Smooth muscle cell (in vitro differentiated cells): Measurements from ENCODE around the gene HOXB3. TPM values are rescaled to one million over a fixed set of nuclear protein-coding genes. Genes with fewer than 3 reads are reported as not detected.

ENCODE experiments used
- DNase-seq: peaks from one replicate; lab custom pipeline; 2025; ENCODE audit not compliant: unreplicated experiment; lab: John Stamatoyannopoulos, UW
- H2AFZ ChIP-seq: fragments of 200-600 bp; sonication (generic); 2 replicates; pipeline ENCODE4 v1.6.0; 2016; ENCODE audit warnings: antibody characterized with exemption, low read depth, mild to moderate bottlenecking
- H3F3A ChIP-seq: fragments of 200-600 bp; sonication (generic); 2 replicates; pipeline ENCODE4 v1.6.0; 2017; ENCODE audit warnings: antibody characterized with exemption, low read depth
- H3K27ac ChIP-seq: fragments of 200-600 bp; sonication (generic); 2 replicates; pipeline ENCODE4 v1.5.1; 2016; ENCODE audit warnings: low read depth, mild to moderate bottlenecking
- H3K27me3 ChIP-seq: fragments of 200-600 bp; sonication (generic); 2 replicates; pipeline ENCODE4 v1.6.1; 2016; ENCODE audit warnings: low read depth, mild to moderate bottlenecking
- H3K36me3 ChIP-seq: fragments of 200-600 bp; sonication (generic); 2 replicates; pipeline ENCODE4 v1.5.1; 2016; ENCODE audit warnings: low read depth
- H3K4me1 ChIP-seq: fragments of 200-600 bp; sonication (generic); 2 replicates; pipeline ENCODE4 v1.5.1; 2016; ENCODE audit warnings: low read depth
- H3K4me2 ChIP-seq: fragments of 200-600 bp; sonication (generic); 2 replicates; pipeline ENCODE4 v1.6.0; 2016; ENCODE audit warnings: mild to moderate bottlenecking
- H3K4me3 ChIP-seq: fragments of 200-600 bp; sonication (generic); 2 replicates; pipeline ENCODE4 v1.5.1; 2016; ENCODE audit warnings: mild to moderate bottlenecking
- H3K79me2 ChIP-seq: fragments of 200-600 bp; sonication (generic); 2 replicates; pipeline ENCODE4 v1.6.0; 2016; ENCODE audit warnings: low read depth, mild to moderate bottlenecking
- H3K9ac ChIP-seq: fragments of 200-600 bp; sonication (generic); 2 replicates; pipeline ENCODE4 v1.6.0; 2016; ENCODE audit warnings: low read depth
- H3K9me3 ChIP-seq: fragments of 200-600 bp; sonication (generic); replicated peaks from 2 replicates; pipeline ENCODE4 v1.5.1; 2016; ENCODE audit warnings: low read depth
- H4K20me1 ChIP-seq: fragments of 200-600 bp; sonication (generic); 2 replicates; pipeline ENCODE4 v1.6.0; 2016; ENCODE audit warnings: low read depth
- WGBS: methylation state at CpG from one replicate; pipeline ENCODE4 v1.1.7; 2016; ENCODE audit warnings: low lambda C conversion rate; 5-methylcytosine and 5-hydroxymethylcytosine counted together
- polyA plus RNA-seq: library from polyadenylated mRNA; unstranded; fragments of >200 nt; fragmentation: Nextera tagmentation; extraction: Ambion mirVana; gene quantifications from 2 replicates; pipeline ENCODE4 v1.2.1, GENCODE V29; 2016
- total RNA-seq: library from RNA; depleted of rRNA; stranded (reverse); fragments of >200 nt; gene quantifications from 2 replicates; pipeline ENCODE4 v1.2.3, GENCODE V29; 2014
- TF ChIP-seq, protein P1 (sequence below): fragments of 200-600 bp; sonication (generic); IDR thresholded peaks from 2 replicates; pipeline ENCODE4 v1.5.1; 2017; ENCODE audit warnings: borderline replicate concordance, mild to moderate bottlenecking, antibody characterized with exemption; ENCODE audit not compliant: insufficient read depth, poor library complexity, severe bottlenecking

Gene HOXB3
- total and polyA plus RNA-seq, 2 experiments from 2014 or later, result 2.8 to 5.1 TPM

GRCh38 chr17:48550502-48551213, 39.4 kb downstream of the HOXB3 start:
- Histone ChIP-seq H3K36me3 (no peaks in the 10 kb centered on the region), H3K9me3 (no peaks in the 10 kb centered on the region), H3K4me3 (no peak overlapping the region), H3K79me2 (peaks cover 14% of the 10 kb centered on the region), H3K4me1 (no peaks in the 10 kb centered on the region), H3F3A (peaks cover 24% of the 10 kb centered on the region), H4K20me1 (peaks cover 28% of the 10 kb centered on the region), H3K27me3 (peaks cover 47% of the 10 kb centered on the region), H2AFZ (no peak overlapping the region), H3K9ac (no peak overlapping the region), H3K4me2 (peak overlapping the region; percentile 65), H3K27ac (no peak overlapping the region)
- TF ChIP-seq, protein P1, sequence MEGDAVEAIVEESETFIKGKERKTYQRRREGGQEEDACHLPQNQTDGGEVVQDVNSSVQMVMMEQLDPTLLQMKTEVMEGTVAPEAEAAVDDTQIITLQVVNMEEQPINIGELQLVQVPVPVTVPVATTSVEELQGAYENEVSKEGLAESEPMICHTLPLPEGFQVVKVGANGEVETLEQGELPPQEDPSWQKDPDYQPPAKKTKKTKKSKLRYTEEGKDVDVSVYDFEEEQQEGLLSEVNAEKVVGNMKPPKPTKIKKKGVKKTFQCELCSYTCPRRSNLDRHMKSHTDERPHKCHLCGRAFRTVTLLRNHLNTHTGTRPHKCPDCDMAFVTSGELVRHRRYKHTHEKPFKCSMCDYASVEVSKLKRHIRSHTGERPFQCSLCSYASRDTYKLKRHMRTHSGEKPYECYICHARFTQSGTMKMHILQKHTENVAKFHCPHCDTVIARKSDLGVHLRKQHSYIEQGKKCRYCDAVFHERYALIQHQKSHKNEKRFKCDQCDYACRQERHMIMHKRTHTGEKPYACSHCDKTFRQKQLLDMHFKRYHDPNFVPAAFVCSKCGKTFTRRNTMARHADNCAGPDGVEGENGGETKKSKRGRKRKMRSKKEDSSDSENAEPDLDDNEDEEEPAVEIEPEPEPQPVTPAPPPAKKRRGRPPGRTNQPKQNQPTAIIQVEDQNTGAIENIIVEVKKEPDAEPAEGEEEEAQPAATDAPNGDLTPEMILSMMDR, result no peak
- WGBS, result 41% methylated on average over 46 of the region's 70 CpGs
- no peak for DNase-seq

DNA sequence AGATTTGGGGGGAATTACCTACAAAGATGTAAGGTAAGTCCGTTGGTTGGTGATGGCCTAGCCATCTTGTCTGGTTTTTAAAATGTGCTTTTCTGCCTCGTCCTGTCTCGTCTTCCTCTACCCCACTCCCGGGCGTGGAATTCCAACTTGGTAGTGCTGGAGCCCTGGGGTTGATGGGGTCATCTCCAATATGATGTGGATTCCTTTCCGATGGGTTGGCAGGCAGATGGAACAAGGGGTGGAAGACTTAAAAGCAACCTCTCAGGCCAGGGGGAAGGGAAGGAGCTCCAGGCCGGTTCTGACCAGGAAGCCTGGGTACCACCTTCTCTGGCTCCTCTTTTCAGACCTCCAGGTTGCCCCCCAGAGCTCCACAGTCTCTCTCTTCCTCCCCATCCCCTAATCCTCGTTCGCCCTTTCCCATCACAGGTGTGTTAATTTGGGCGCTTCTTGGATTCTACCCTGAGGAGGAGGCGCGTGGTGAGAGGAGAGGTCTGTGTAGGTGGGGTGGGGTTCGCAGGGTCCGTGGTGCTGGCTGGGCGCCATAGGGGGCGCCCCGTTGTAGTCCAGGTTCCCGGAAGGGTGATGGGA, 40.0 kb downstream of the HOXB3 start:
- Histone ChIP-seq H3K79me2 (peaks cover 14% of the 10 kb centered on the region), H3K27ac (peak overlapping the region; percentile 93), H3F3A (peaks cover 30% of the 10 kb centered on the region), H3K9ac (no peak overlapping the region), H2AFZ (no peak overlapping the region), H3K4me3 (no peak overlapping the region), H3K4me1 (no peaks in the 10 kb centered on the region), H3K27me3 (peaks cover 41% of the 10 kb centered on the region), H3K4me2 (no peak overlapping the region), H3K9me3 (no peaks in the 10 kb centered on the region), H3K36me3 (no peaks in the 10 kb centered on the region), H4K20me1 (peaks cover 22% of the 10 kb centered on the region)
- TF ChIP-seq, protein P1, result peak; percentile 32
- 74% methylated on average over 18 of the region's 18 CpGs for WGBS
- no peak for DNase-seq

DNA sequence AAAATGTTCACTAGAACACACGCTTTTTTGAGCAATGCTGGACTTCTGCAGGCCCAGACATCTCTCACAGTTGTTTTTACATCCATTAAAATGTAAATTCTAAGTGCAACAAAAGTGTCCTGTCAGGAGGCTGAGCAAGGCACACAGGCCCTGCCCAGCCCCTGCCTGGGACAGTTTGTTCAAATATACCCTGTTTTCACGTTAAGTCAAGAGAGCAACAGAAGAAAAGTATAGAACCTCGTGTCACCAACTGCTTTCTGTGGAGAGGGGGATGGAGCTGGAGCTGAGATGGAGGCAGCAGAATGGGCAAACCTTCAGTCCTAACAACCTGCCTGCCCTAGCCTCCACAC, 40.8 kb downstream of the HOXB3 start:
- peaks cover 10% of the 10 kb centered on the region for H3K79me2 ChIP-seq
- no peaks in the 10 kb centered on the region for H3K36me3 ChIP-seq
- no peak for DNase-seq
- peaks cover 15% of the 10 kb centered on the region for H4K20me1 ChIP-seq
- H3K4me2 ChIP-seq, result no peak overlapping the region
- 60% methylated on average over 3 of the region's 3 CpGs for WGBS
- no peak overlapping the region for H3K4me3 ChIP-seq
- peaks cover 30% of the 10 kb centered on the region for H3F3A ChIP-seq
- H2AFZ ChIP-seq, result no peak overlapping the region
- TF ChIP-seq, protein P1, result no peak
- peak overlapping the region; percentile 93 for H3K27ac ChIP-seq
- H3K4me1 ChIP-seq, result no peaks in the 10 kb centered on the region
- H3K9ac ChIP-seq, result no peak overlapping the region
- H3K9me3 ChIP-seq, result no peaks in the 10 kb centered on the region
- peaks cover 34% of the 10 kb centered on the region for H3K27me3 ChIP-seq
